OCI-LY1 (cell line): ENCODE measurements around the gene KCNIP4.

ENCODE experiments used
- H2AFZ ChIP-seq: fragments of 200-600 bp; sonication (generic), shearing (Covaris generic); 2 replicates; pipeline ENCODE4 v1.6.0; 2014; ENCODE audit warnings: antibody characterized with exemption, mild to moderate bottlenecking, low read length
- H3F3A ChIP-seq: fragments of 200-600 bp; sonication (generic), shearing (Covaris generic); 2 replicates; pipeline ENCODE4 v1.6.0; 2014; ENCODE audit warnings: mild to moderate bottlenecking, antibody characterized with exemption, low read length, moderate library complexity; ENCODE audit not compliant: insufficient read depth
- H3K27ac ChIP-seq: fragments of 200-600 bp; sonication (generic); 2 replicates; pipeline ENCODE4 v1.5.1; 2014; ENCODE audit warnings: low read length, mixed run types, mild to moderate bottlenecking, low read depth; ENCODE audit not compliant: poor library complexity, severe bottlenecking
- H3K27me3 ChIP-seq: fragments of 200-600 bp; sonication (generic); 2 replicates; pipeline ENCODE4 v1.6.0; 2014; ENCODE audit warnings: antibody characterized with exemption, mild to moderate bottlenecking, low read length, moderate library complexity; ENCODE audit not compliant: insufficient read depth
- H3K36me3 ChIP-seq: fragments of 200-600 bp; sonication (generic); 2 replicates; pipeline ENCODE4 v1.6.1; 2014; ENCODE audit warnings: mild to moderate bottlenecking, antibody characterized with exemption, low read length, moderate library complexity, mixed read lengths; ENCODE audit not compliant: insufficient read depth
- H3K4me1 ChIP-seq: fragments of 200-600 bp; sonication (generic); 2 replicates; pipeline ENCODE4 v1.5.1; 2014; ENCODE audit warnings: mild to moderate bottlenecking, low read length, moderate library complexity; ENCODE audit not compliant: insufficient read depth, severe bottlenecking
- H3K4me2 ChIP-seq: fragments of 200-600 bp; sonication (generic), shearing (Covaris generic); 2 replicates; pipeline ENCODE4 v1.6.1; 2014; ENCODE audit warnings: low read length
- H3K4me3 ChIP-seq: fragments of 200-600 bp; sonication (generic); 2 replicates; pipeline ENCODE4 v1.5.1; 2014; ENCODE audit warnings: low read length, low read depth, mild to moderate bottlenecking, mixed read lengths; ENCODE audit not compliant: poor library complexity, severe bottlenecking
- H3K79me2 ChIP-seq: fragments of 200-600 bp; shearing (Covaris generic); 2 replicates; pipeline ENCODE4 v1.6.1; 2016; ENCODE audit warnings: mixed run types, low read length, mixed read lengths; ENCODE audit not compliant: insufficient read depth
- H3K9ac ChIP-seq: fragments of 200-600 bp; sonication (generic), shearing (Covaris generic); 2 replicates; pipeline ENCODE4 v1.6.1; 2014; ENCODE audit warnings: mild to moderate bottlenecking, low read length, mixed read lengths
- H3K9me2 ChIP-seq: fragments of 200-600 bp; sonication (generic), shearing (Covaris generic); 2 replicates; pipeline ENCODE4 v1.6.1; 2014; ENCODE audit warnings: low read depth, mild to moderate bottlenecking, low read length, mixed read lengths
- H3K9me3 ChIP-seq: fragments of 200-600 bp; shearing (Covaris generic); 2 replicates; pipeline ENCODE4 v1.6.1; 2014; ENCODE audit warnings: low read length, mixed read lengths
- H4K20me1 ChIP-seq: fragments of 200-600 bp; sonication (generic), shearing (Covaris generic); 2 replicates; pipeline ENCODE4 v1.6.0; 2016; ENCODE audit warnings: mild to moderate bottlenecking, low read length; ENCODE audit not compliant: insufficient read depth
- EZH2 ChIP-seq: fragments of 200-600 bp; sonication (generic), shearing (Covaris generic); IDR thresholded peaks from 2 replicates; pipeline ENCODE4 v1.8.0; 2017; ENCODE audit warnings: borderline replicate concordance, mixed run types, mild to moderate bottlenecking, antibody characterized with exemption, low read length, moderate library complexity, mixed read lengths
- TF ChIP-seq, protein P1 (sequence below): fragments of 200-600 bp; sonication (generic), shearing (Covaris generic); IDR thresholded peaks from 2 replicates; pipeline ENCODE4 v1.5.1; 2017; ENCODE audit warnings: mild to moderate bottlenecking, antibody characterized with exemption, low read length, moderate library complexity, mixed read lengths

Gene KCNIP4

DNA sequence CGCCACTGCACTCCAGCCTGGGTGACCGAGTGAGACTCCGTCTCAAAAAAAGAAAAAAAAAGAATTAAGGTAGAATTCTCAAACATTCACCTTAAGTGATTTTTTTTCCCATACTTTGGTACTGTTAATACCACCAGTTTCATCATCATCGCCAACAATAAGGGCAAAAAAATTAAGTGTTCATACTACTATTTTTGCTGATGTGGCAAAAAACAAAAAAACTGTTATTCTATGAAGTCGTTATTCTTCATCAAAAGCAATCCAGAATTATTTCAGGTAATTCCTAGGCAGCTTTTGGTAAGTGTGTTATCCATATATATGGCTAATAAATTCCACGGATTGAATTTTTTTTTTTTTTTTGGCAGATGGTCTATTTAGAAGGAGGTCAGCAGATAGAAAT, 85.7 kb downstream of the KCNIP4 start:
- Histone ChIP-seq H3K4me1 (no peaks in the 10 kb centered on the region), H3K27me3 (no peaks in the 10 kb centered on the region), H3K4me3 (no peak overlapping the region), H3K36me3 (no peaks in the 10 kb centered on the region), H3K4me2 (no peak overlapping the region), H3K9me3 (no peaks in the 10 kb centered on the region), H3F3A (no peaks in the 10 kb centered on the region), H3K79me2 (no peaks in the 10 kb centered on the region), H3K9ac (no peak overlapping the region), H4K20me1 (no peaks in the 10 kb centered on the region), H3K27ac (no peak overlapping the region), H2AFZ (no peak overlapping the region), H3K9me2 (no peaks in the 10 kb centered on the region)
- TF ChIP-seq, protein P1, sequence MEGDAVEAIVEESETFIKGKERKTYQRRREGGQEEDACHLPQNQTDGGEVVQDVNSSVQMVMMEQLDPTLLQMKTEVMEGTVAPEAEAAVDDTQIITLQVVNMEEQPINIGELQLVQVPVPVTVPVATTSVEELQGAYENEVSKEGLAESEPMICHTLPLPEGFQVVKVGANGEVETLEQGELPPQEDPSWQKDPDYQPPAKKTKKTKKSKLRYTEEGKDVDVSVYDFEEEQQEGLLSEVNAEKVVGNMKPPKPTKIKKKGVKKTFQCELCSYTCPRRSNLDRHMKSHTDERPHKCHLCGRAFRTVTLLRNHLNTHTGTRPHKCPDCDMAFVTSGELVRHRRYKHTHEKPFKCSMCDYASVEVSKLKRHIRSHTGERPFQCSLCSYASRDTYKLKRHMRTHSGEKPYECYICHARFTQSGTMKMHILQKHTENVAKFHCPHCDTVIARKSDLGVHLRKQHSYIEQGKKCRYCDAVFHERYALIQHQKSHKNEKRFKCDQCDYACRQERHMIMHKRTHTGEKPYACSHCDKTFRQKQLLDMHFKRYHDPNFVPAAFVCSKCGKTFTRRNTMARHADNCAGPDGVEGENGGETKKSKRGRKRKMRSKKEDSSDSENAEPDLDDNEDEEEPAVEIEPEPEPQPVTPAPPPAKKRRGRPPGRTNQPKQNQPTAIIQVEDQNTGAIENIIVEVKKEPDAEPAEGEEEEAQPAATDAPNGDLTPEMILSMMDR = no peak
- no peak for TF ChIP-seq EZH2

DNA sequence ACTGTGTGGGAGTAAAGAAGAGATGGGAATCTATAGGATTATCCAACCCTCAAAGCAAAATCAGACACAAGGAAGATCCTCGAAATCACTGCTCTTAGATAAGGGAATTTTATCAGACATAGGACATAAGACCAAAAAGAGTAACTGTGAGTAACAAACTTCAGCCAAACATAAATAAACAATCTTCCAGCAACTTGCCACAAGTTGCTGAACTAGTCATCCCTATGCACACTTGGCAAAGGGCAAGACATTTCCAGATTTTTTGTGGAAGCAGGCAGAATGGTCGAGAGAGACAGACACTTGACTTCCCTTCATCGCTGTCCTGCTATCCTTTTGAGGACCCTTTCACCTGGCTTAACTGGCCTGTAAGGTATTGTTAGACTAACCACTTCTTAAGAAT, 89.6 kb downstream of the KCNIP4 start:
- Histone ChIP-seq H3K36me3 (no peaks in the 10 kb centered on the region), H3K4me2 (no peak overlapping the region), H3K27ac (no peak overlapping the region), H3K9me2 (no peaks in the 10 kb centered on the region), H3K79me2 (no peaks in the 10 kb centered on the region), H3K4me1 (no peaks in the 10 kb centered on the region), H3K4me3 (no peak overlapping the region), H3K9me3 (no peaks in the 10 kb centered on the region), H3F3A (no peaks in the 10 kb centered on the region), H3K27me3 (no peaks in the 10 kb centered on the region), H4K20me1 (no peaks in the 10 kb centered on the region), H2AFZ (no peak overlapping the region), H3K9ac (no peak overlapping the region)
- no peak for TF ChIP-seq EZH2
- TF ChIP-seq, protein P1 = no peak

DNA sequence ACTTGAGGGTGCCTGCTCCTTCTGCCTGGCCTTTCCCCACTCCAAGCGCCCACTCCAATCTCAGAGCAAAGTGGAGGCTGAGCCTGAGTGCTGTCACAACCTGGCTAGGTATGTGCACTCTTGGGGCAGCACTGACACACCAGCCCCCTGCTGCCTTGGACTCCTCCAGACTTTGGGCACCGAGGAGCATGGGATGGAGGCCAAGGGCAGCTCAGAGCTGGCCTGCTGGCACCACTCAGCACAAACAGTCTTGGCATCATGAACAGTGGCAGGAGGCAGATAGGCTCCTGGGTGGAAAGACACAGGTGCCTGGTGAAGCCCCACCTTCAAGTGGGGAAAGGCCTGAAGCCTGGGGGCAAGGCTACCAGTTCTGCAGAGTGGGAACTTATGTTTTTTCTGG, 91.8 kb downstream of the KCNIP4 start:
- no peak overlapping the region for H3K27ac ChIP-seq
- no peaks in the 10 kb centered on the region for H4K20me1 ChIP-seq
- H3K4me3 ChIP-seq = no peak overlapping the region
- H3K36me3 ChIP-seq = no peaks in the 10 kb centered on the region
- no peaks in the 10 kb centered on the region for H3K9me2 ChIP-seq
- no peaks in the 10 kb centered on the region for H3K9me3 ChIP-seq
- no peaks in the 10 kb centered on the region for H3F3A ChIP-seq
- no peaks in the 10 kb centered on the region for H3K27me3 ChIP-seq
- no peak overlapping the region for H2AFZ ChIP-seq
- TF ChIP-seq, protein P1 = no peak
- TF ChIP-seq EZH2 = no peak
- H3K4me2 ChIP-seq = no peak overlapping the region
- no peaks in the 10 kb centered on the region for H3K79me2 ChIP-seq
- no peaks in the 10 kb centered on the region for H3K4me1 ChIP-seq
- no peak overlapping the region for H3K9ac ChIP-seq
